ENCODE data around the gene SEL1L2.
A peak's percentile ranks its signal among the peaks of the same experiment; 100 is the strongest.
"Not testable (repeated sequence)": the region's sequence is repeated elsewhere in the genome, so short reads cannot be mapped to it uniquely, and the experiment has no call there.

Gene SEL1L2, protein sequence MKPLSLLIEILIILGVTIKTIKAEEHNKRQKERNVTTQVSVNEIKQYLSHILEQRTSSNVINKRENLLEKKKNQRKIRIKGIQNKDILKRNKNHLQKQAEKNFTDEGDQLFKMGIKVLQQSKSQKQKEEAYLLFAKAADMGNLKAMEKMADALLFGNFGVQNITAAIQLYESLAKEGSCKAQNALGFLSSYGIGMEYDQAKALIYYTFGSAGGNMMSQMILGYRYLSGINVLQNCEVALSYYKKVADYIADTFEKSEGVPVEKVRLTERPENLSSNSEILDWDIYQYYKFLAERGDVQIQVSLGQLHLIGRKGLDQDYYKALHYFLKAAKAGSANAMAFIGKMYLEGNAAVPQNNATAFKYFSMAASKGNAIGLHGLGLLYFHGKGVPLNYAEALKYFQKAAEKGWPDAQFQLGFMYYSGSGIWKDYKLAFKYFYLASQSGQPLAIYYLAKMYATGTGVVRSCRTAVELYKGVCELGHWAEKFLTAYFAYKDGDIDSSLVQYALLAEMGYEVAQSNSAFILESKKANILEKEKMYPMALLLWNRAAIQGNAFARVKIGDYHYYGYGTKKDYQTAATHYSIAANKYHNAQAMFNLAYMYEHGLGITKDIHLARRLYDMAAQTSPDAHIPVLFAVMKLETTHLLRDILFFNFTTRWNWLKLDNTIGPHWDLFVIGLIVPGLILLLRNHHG

DNA sequence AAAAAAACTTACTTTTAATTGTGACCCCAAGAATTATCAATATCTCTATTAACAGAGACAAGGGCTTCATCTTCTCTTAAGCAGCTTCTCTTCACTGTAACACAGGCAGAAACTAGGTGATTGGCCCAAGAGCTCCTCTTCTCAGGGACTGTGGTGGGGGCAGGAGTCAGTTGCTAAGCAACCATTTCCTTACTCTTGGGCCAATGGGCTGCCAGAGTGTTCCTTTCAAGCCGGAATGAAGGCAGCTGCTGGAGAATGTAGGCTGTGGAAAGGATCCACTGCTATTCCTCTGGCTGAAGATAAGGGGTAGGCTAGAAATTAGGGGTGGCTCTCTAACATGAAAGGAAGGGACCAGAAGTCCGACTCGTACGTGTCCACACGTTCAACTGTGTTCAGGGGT, at the start of gene SEL1L2:
TSS of gene SEL1L2 (minus strand) at position 150 of the 400 bp plus-strand sequence. CDS start at position 70, 80 bp downstream.
- DNase-seq: no peak

GRCh38 chr20:14036567-14036966, 46.2 kb upstream of the SEL1L2 start:
- no peak for DNase-seq

DNA sequence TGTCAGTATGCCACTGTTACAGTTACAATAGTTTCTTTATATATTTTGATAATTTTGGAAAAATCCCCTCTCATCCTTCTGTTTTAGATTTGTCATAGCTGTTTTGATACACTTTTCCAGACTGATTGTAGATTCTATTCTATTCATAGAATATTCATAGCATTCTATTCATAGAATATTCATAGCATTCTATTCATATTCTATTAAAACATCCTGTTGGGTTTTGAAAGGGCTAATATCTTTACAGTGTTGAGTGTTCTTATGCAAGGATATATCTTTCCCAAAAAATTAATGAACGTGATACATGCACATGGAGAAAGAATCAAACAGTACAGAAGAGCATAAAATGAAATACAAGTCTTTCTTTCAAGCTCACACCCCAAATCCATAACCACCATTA, 42.9 kb upstream of the SEL1L2 start:
- DNase-seq: no peak

DNA sequence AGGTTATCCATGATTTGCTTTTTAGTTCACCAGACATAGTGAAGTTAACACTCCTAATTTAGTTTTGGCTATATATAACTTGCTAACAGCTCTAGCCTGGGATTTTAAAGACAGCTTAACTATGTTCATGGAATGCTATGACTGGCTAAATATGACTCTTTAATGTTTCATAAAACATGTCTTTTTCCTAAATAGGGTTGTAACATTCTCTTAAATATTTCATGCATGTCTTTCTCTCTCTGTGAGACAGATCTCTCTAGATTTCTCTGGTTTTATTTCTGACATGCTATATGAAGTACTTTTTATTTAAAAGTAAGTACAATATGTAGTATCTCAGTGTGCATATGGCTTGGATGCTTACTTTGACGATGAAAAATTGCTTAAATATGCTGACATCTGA, 40.6 kb upstream of the SEL1L2 start:
- no peak for DNase-seq

- no peak for DNase-seq
Measured at GRCh38 chr20:14012671-14013070, 22.3 kb upstream of the SEL1L2 start.

DNA sequence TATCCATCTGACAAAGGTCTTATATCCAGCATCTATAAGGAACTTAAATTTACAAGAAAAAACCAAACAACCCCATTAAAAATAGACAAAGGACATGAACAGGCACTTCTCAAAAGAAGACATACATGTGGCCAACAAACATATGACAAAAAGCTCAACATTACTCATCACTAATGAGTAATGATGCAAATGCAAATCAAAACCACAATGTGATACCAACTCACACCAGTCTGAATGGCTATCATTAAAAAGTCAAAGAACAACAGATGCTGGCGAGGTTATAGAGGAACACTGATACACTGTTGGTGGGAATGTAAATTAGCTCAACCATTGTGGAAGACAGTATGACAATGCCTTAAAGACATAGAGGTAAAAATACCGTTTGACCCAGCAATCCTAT, 18.8 kb upstream of the SEL1L2 start:
- no peak for DNase-seq

- DNase-seq: no peak
Measured at GRCh38 chr20:14005996-14006395, 15.6 kb upstream of the SEL1L2 start.

GRCh38 chr20:14000917-14001316, 10.5 kb upstream of the SEL1L2 start:
- DNase-seq: no peak

- DNase-seq: no peak
Measured at GRCh38 chr20:13996265-13996664, 5.9 kb upstream of the SEL1L2 start.

DNA sequence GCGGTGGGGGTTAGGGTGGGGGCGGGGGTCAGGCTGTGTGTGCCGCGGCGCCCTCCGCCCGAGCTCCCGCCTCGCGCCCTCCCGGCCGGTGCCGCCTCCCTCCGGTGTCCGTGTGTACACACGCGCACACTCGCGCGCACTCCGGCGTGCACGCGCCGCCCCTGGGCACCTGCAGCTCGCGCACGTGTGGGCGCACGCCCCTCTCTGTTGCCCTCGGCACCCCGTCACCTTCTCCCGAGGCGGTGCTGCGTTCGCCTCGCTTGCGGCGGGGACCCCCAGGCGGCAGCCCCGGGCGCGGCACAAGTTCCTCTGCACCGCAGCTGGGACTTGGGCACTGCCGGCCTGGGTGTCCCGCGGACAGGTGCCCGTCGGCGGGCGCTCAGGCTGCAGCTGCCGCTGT, 5.4 kb upstream of the SEL1L2 start:
- DNase-seq: peak; percentile 11

- DNase-seq: peak; percentile 93
Measured at GRCh38 chr20:13995086-13995665, 4.8 kb upstream of the SEL1L2 start, which contains the start of gene MACROD2. MACROD2 (plus strand) TSS chr20:13995516.

DNA sequence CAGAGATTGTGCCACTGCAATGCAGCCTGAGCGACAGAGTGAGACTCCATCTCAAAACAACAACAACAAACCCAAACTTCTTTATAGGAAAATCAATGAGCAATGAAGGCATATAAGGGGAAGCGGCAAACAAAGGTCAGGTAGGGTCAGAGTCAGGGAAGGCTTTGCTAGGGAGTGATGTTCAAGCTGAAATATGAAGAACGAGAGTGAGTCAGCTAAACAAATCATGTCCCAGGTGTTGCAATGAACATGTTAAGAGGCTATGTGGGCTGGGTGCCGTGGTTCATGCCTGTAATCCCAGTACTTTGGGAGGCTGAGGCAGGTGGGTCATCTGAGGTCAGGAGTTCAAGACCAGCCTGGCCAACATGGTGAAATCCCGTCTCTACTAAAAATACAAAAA, 1.5 kb upstream of the SEL1L2 start:
- not testable (repeated sequence) for DNase-seq

DNA sequence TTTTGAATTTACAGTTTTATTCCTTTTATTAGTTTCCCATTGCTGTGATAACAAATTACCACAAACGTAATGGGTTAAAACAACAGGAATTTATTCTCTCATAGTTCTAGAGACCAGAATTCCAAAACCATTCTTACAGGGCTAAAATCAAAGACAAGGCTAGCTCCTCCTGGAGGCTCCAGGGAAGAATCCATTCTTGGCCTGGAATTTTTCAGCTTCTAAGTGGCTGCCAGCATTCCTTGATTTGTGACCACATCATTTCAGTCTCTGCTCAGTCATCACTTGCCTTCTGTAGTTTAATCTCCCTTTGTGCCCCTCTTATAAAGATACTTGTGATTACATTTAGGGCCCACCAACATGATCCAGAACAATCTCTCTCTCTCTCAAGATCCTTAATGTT, 897 bp upstream of the SEL1L2 start:
- no peak for DNase-seq

- no peak for DNase-seq
Measured at GRCh38 chr20:13984211-13984610, 6.2 kb downstream of the SEL1L2 start.

DNA sequence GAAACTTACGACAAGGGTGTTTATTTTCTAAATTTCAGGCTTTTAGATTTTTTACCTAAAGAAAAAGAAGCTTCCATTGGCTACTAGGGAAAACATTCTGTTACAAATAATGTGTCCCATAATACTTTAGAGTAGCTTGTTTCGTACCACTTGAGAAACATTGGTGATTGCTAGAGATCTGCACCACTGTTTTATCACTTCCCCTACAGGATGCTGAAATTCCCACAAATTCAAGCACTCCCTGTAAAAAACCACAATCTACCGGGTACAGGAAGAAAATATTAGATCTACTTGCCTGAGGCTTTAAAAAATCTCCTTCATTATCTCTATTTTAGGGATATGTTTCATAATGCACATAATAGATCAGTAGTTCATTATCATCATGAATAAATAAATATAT, 29.9 kb downstream of the SEL1L2 start:
- no peak for DNase-seq

DNA sequence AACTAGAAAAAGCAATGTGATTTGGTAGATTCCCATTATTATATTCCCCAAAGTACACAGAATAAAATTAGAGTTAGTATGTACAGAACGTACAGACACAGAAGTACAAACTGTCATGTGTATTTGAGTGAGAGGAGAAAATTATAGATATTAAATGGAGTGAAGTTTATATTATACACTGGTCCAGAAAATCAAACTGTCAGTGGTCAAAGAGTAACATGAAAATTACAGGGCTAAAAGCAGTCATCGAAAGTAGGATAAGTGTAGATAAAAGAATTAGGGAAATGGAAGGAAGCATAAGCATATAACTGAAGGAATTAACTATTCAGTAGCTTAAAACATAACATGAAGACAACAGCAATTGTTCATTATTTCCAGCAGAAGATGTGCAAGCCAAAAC, 30.3 kb downstream of the SEL1L2 start:
- no peak for DNase-seq

DNA sequence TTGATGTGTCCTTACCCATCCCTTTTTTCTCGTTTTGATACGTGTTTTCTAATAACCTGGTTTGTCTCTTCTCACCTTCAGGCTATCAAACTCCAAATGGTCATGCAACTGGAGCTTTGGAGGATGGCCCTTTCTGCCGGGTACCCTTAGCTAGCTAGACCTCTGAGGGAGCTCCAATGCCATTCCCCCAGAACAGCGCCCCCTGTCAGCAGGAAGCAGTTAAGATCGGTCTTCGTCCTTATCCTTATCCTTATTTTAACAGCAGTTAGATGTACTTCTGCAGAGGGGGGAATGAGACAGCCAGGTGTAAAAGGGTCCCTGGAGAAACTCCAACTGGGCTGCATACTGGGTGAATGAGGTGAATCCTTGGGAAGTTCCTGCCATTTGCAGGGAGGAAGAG, 37.2 kb downstream of the SEL1L2 start:
- no peak for DNase-seq

DNA sequence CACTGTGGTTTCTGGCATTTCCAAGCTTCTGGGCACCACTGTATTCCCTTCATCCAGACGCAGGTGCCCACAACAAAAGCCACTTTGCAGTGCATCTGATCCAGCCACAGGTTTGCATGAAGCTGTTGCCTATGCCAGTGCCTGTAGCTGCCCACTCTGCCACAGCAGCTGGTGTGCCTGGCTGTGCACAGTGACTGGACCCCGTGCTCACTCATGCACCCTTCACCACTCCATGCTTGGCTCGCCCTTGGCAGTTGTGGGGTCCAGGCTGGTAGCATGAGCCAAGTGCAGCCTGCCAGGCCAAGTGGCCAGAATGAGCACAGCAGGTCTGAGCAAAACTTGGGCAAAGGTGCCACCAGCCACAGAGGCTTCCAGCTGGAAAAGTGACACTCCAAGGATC, 42.7 kb downstream of the SEL1L2 start:
- DNase-seq: no peak

DNA sequence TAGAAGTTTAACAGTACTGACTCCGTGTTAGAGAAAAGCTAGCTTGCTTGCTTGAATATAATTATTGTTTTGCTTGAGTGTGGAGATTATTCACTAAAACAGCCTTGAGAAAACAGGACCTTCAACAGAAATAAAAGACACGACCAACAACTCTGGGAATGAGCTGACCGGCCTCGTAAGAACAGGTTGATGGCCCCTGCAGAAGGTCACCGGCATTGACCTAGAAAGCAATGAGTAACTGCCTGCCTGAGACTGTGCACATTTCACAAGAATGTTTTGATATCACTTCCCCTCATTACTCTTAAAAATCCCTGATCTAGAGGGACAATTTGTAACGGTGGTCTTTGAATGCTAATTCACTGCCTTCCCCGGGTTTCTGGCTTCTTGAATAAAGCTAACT, 49.4 kb downstream of the SEL1L2 start:
- no peak for DNase-seq

DNA sequence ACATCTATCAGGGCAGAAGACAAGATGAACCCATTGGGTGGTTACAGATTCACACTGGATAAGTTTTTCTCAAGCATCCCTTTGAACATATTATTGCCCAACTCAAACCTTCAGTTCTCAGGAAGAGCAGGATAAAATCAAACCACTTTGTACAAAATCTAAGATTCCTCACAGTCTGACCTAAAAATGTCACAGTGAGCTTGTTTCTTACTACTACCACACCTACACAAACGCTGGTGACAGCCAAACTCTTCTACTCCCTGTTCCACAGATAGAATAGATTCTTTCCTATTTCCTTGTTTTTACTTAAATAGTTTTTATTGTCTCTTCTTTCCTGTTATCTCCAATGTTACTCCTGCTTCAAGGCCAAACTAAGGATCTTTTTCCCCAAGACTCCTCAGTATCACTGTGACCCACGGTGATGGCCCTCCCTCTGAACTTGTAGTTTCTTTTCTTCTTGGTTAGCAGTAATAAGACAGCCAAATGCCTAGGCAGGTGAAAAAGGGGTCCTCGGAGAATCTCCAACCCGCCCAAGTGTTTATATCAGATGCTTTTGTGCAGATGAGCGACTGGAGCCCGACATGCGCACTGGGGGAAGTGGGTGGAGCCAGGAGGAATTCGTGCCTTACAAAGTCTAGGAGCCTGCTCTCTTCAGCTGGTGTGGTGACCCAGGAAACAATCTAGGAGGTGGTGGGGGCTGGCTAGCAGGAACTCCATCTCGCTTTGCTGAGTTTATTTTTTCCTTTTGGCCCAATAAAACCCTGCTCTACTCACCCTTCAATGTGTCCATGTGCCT, 53.4 kb downstream of the SEL1L2 start:
- no peak for DNase-seq

DNA sequence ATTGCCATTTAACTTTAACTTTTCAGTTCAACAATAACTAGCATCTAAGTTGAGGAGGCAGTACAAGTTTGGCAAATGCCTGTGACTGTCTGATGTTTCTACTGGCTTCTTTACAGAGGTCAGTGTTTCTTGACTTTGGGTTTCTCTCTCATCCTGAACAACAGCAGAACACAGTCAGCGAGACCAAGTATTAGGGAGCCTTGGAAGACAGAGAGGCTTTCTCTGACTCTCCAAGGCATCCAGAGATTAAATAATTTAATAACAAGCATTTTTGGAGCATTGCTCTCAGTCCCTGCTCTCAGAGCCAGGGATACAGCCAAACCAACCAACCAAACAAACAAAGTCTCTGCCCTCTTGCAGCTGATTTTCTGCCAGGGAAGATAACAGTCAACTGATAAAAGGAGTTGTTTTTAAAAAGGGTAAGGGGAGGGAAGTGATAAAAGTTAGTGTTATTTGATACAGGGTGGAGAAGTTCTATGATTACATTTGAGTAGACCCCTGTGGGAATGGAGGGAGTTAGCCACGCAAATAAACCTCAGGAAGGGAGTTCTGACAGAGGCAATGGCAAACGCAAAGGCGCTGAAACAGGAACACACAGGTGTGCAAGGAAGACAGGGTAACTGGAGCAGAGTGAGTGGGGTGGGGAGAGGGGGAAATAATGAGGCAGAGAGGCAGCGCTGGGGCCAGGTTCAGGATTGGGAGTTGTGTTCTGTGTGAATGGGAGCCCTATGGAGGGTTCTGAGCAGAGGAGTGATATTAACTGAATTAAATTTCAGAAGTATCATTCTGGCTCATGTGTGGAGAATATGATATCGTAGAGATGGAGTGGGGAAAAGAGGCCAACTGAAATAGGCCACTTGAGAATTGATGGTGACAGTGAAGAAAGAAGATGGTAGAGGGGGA, 55.2 kb downstream of the SEL1L2 start:
- no peak for DNase-seq

- DNase-seq: no peak
Measured at GRCh38 chr20:13930281-13930680, 60.1 kb downstream of the SEL1L2 start.
